Large intestine (tissue), 3 donors: ENCODE measurements around the gene CFB. TPM values are rescaled to one million over a fixed set of nuclear protein-coding genes. Genes with fewer than 3 reads are reported as not detected.
"Not testable (repeated sequence)": the region's sequence is repeated elsewhere in the genome, so short reads cannot be mapped to it uniquely, and the experiment has no call there.

Experiments used
- DNase-seq, 2 donors: peaks; one replicate each; pipeline versions ENCODE4 v3.0.0 to v3.0.0-alpha.2; 2013
- H3K27ac ChIP-seq: one replicate; pipeline ENCODE4 v1.5.1; 2013; ENCODE audit warnings: low read length
- H3K27me3 ChIP-seq: 2 replicates; pipeline ENCODE4 v1.6.1; 2013; ENCODE audit warnings: low read length; ENCODE audit not compliant: control insufficient read depth, insufficient read depth
- H3K36me3 ChIP-seq: 2 replicates; pipeline ENCODE4 v1.6.1; 2013; ENCODE audit warnings: low read length; ENCODE audit not compliant: control insufficient read depth, insufficient read depth
- H3K4me1 ChIP-seq: one replicate; pipeline ENCODE4 v1.6.1; 2013; ENCODE audit warnings: low read length; ENCODE audit not compliant: control insufficient read depth, insufficient read depth
- H3K4me3 ChIP-seq: one replicate; pipeline ENCODE4 v1.5.1; 2013; ENCODE audit warnings: low read length
- H3K9me3 ChIP-seq: one replicate; pipeline ENCODE4 v1.6.1; 2013; ENCODE audit warnings: mild to moderate bottlenecking, low read depth, low read length, moderate library complexity; ENCODE audit not compliant: control insufficient read depth
- WGBS: methylation state at CpG from one replicate; pipeline ENCODE4 v1.1.5; 2013; ENCODE audit warnings: low lambda C conversion rate; ENCODE audit not compliant: insufficient coverage; 5-methylcytosine and 5-hydroxymethylcytosine counted together
- polyA plus RNA-seq: library from polyadenylated mRNA; unstranded; fragments of 120-200 nt; gene quantifications from one replicate; pipeline ENCODE4 v1.2.1, GENCODE V29; 2013

The CFB gene
- polyA plus RNA-seq, 1 donor, result 37.1 TPM

GRCh38 chr6:31928672-31928939, 17.3 kb upstream of the CFB start:
- no peak for DNase-seq
- no peaks in the 10 kb centered on the region for H3K27me3 ChIP-seq
- no peaks in the 10 kb centered on the region for H3K9me3 ChIP-seq
- no peaks in the 10 kb centered on the region for H3K36me3 ChIP-seq
- WGBS, result no CpG with 5 or more reads among the region's 9 CpGs
- H3K4me1 ChIP-seq, result peaks cover 9% of the 10 kb centered on the region
- no peak overlapping the region for H3K4me3 ChIP-seq
- H3K27ac ChIP-seq, result no peak overlapping the region

GRCh38 chr6:31930962-31931361, 14.9 kb upstream of the CFB start:
- H3K9me3 ChIP-seq, result no peaks in the 10 kb centered on the region
- H3K27me3 ChIP-seq, result no peaks in the 10 kb centered on the region
- no peaks in the 10 kb centered on the region for H3K36me3 ChIP-seq
- no peak overlapping the region for H3K27ac ChIP-seq
- DNase-seq, result no peak
- WGBS, result no CpG with 5 or more reads among the region's 1 CpG
- no peak overlapping the region for H3K4me3 ChIP-seq
- H3K4me1 ChIP-seq, result peaks cover 14% of the 10 kb centered on the region

GRCh38 chr6:31932137-31932536, 13.8 kb upstream of the CFB start:
- H3K4me3 ChIP-seq, H3K27ac ChIP-seq, H3K9me3 ChIP-seq, DNase-seq, H3K27me3 ChIP-seq, H3K36me3 ChIP-seq: not testable (repeated sequence)
- no CpG with 5 or more reads among the region's 32 CpGs for WGBS
- H3K4me1 ChIP-seq, result peaks cover 15% of the 10 kb centered on the region

- Histone ChIP-seq H3K4me1 (peaks cover 6% of the 10 kb centered on the region), H3K27ac (no peak overlapping the region), H3K36me3 (no peaks in the 10 kb centered on the region)
Observed at GRCh38 chr6:31933537-31933936, 12.4 kb upstream of the CFB start.

GRCh38 chr6:31935021-31935420, 10.9 kb upstream of the CFB start:
- H3K4me3 ChIP-seq, result no peak overlapping the region
- H3K36me3 ChIP-seq, result no peaks in the 10 kb centered on the region
- H3K9me3 ChIP-seq, result no peaks in the 10 kb centered on the region
- no peak for DNase-seq
- no peaks in the 10 kb centered on the region for H3K27me3 ChIP-seq
- no peak overlapping the region for H3K27ac ChIP-seq
- WGBS, result 100% methylated on average over 1 of the region's 3 CpGs
- peaks cover 6% of the 10 kb centered on the region for H3K4me1 ChIP-seq

More at GRCh38 chr6:31933537-31933936, 12.4 kb upstream of the CFB start:
- no CpG with 5 or more reads among the region's 19 CpGs for WGBS
- Histone ChIP-seq H3K4me3 (no peak overlapping the region), H3K27me3 (no peaks in the 10 kb centered on the region), H3K9me3 (no peaks in the 10 kb centered on the region)
- DNase-seq, result no peak

GRCh38 chr6:31935823-31936222, 10.1 kb upstream of the CFB start:
- Histone ChIP-seq H3K4me3 (no peak overlapping the region), H3K27ac (no peak overlapping the region), H3K36me3 (no peaks in the 10 kb centered on the region), H3K4me1 (peaks cover 6% of the 10 kb centered on the region), H3K27me3 (no peaks in the 10 kb centered on the region), H3K9me3 (no peaks in the 10 kb centered on the region)
- peak; percentile 49 to 60 for DNase-seq
- no CpG with 5 or more reads among the region's 9 CpGs for WGBS

- Histone ChIP-seq H3K36me3 (no peaks in the 10 kb centered on the region), H3K27ac (no peak overlapping the region), H3K4me3 (no peak overlapping the region), H3K27me3 (no peaks in the 10 kb centered on the region), H3K9me3 (no peaks in the 10 kb centered on the region), H3K4me1 (peaks cover 14% of the 10 kb centered on the region)
- peak in 1 of 2 donors; percentile 60 for DNase-seq
- 0% methylated on average over 1 of the region's 6 CpGs for WGBS
Observed at GRCh38 chr6:31940256-31940664, 5.6 kb upstream of the CFB start.

GRCh38 chr6:31943742-31944141, 2.2 kb upstream of the CFB start:
- no peak overlapping the region for H3K27ac ChIP-seq
- H3K27me3 ChIP-seq, result no peaks in the 10 kb centered on the region
- WGBS, result no CpG with 5 or more reads among the region's 3 CpGs
- peaks cover 24% of the 10 kb centered on the region for H3K4me1 ChIP-seq
- no peak for DNase-seq
- no peaks in the 10 kb centered on the region for H3K36me3 ChIP-seq
- no peak overlapping the region for H3K4me3 ChIP-seq
- H3K9me3 ChIP-seq, result no peaks in the 10 kb centered on the region

GRCh38 chr6:31945154-31945506, 765 bp upstream of the CFB start:
- DNase-seq, result no peak
- Histone ChIP-seq H3K27me3 (no peaks in the 10 kb centered on the region), H3K4me1 (peaks cover 25% of the 10 kb centered on the region), H3K27ac (peak overlapping the region; percentile 94), H3K36me3 (no peaks in the 10 kb centered on the region), H3K9me3 (no peaks in the 10 kb centered on the region), H3K4me3 (no peak overlapping the region)
- 100% methylated on average over 1 of the region's 9 CpGs for WGBS

- H3K36me3 ChIP-seq, result peaks cover 7% of the 10 kb centered on the region
- H3K9me3 ChIP-seq, result no peaks in the 10 kb centered on the region
- H3K27ac ChIP-seq, result peak overlapping the region; percentile 94
- no peak for DNase-seq
- H3K4me3 ChIP-seq, result peak overlapping the region; percentile 30
- 83% methylated on average over 1 of the region's 11 CpGs for WGBS
- H3K27me3 ChIP-seq, result no peaks in the 10 kb centered on the region
- peaks cover 25% of the 10 kb centered on the region for H3K4me1 ChIP-seq
Observed at GRCh38 chr6:31946370-31946885, 533 bp downstream of the CFB start.

GRCh38 chr6:31947070-31947675, 1.3 kb downstream of the CFB start:
- Histone ChIP-seq H3K36me3 (peaks cover 14% of the 10 kb centered on the region), H3K4me1 (peaks cover 25% of the 10 kb centered on the region), H3K9me3 (no peaks in the 10 kb centered on the region), H3K27me3 (no peaks in the 10 kb centered on the region), H3K27ac (no peak overlapping the region), H3K4me3 (no peak overlapping the region)
- no peak for DNase-seq
- no CpG with 5 or more reads among the region's 24 CpGs for WGBS
